SK-N-MC (cell line): ENCODE results near the gene VEZT.

ENCODE experiments used
- EZH2 ChIP-seq: fragments of 200-600 bp; sonication (generic); IDR thresholded peaks from one replicate; pipeline ENCODE4 v1.6.1; 2017; ENCODE audit warnings: antibody characterized with exemption
- POLR2AphosphoS5 ChIP-seq: IDR thresholded peaks from 2 replicates; pipeline ENCODE4 v1.6.1; 2012; ENCODE audit warnings: mild to moderate bottlenecking, low read depth, low read length, borderline replicate concordance

- no peak for TF ChIP-seq EZH2
- no peak for TF ChIP-seq POLR2AphosphoS5
Observed at GRCh38 chr12:95214466-95214865, 3.1 kb upstream of the VEZT start.
